GM12801 (cell line): ENCODE measurements around the gene CCDC85B.

Experiments used
- CTCF ChIP-seq: IDR thresholded peaks from one replicate; pipeline ENCODE4 v1.5.1; 2011; ENCODE audit warnings: control low read depth; ENCODE audit not compliant: insufficient read length; ENCODE audit errors: extremely low read depth

Gene CCDC85B

GRCh38 chr11:65931773-65932557 is 41.5 kb downstream of the CCDC85B start:
- TF ChIP-seq CTCF = no peak

- TF ChIP-seq CTCF = no peak
These were observed 42.1 kb downstream of the CCDC85B start for GRCh38 chr11:65932558-65932919.

GRCh38 chr11:65934014-65934413 is 43.5 kb downstream of the CCDC85B start:
- no peak for TF ChIP-seq CTCF

GRCh38 chr11:65937766-65938165 is 47.3 kb downstream of the CCDC85B start:
- TF ChIP-seq CTCF = no peak
